ENCODE measurements around the gene VILL. TPM values are rescaled to one million over a fixed set of nuclear protein-coding genes. Genes with fewer than 3 reads are reported as not detected.

The VILL gene
- total and polyA plus RNA-seq, 2 of the 8 experiments (the other 6 are each of a cell fraction or from before 2014, with no cell fraction given): 4.1 to 4.2 TPM

DNA sequence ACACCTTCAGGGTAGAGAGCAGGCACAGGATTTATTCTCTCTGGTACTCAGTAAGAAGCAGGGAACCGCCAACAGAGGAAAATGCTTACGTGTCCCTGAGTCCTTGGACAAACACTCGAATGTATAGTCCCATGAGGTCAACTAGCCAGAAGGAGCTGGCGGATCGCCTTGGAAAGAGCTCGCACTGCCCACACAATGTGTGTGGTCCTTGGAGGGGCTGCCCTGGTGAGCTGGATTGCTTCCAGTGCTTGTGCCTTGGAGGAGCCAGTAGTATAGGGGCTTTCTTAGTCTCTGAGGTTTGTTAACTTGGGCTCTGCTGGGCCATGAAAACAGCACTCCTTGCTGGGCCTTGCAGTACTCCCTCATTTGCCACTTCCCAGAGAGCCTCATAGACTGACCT, 40.7 kb upstream of the VILL start (continued):
- TF ChIP-seq, protein P1, sequence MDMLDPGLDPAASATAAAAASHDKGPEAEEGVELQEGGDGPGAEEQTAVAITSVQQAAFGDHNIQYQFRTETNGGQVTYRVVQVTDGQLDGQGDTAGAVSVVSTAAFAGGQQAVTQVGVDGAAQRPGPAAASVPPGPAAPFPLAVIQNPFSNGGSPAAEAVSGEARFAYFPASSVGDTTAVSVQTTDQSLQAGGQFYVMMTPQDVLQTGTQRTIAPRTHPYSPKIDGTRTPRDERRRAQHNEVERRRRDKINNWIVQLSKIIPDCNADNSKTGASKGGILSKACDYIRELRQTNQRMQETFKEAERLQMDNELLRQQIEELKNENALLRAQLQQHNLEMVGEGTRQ (IDR thresholded peaks at IDR 0.05; ENCODE audit: low read length): no peak
